RWPE2 (cell line): Measurements from ENCODE around the gene SPAG16.

ENCODE experiments used
- ATAC-seq: fragments of 200-7000 bp; cut with Tn5 transposase; 3 replicates; pipeline ENCODE4 v1.9.1; 2021; ENCODE audit warnings: low read depth
- DNase-seq: peaks from one replicate; pipeline ENCODE4 v3.0.0-alpha.2; 2020; ENCODE audit warnings: low spot score
- H3K27ac ChIP-seq: fragments of 450-650 bp; 2 replicates; pipeline ENCODE4 v1.5.1; 2017; ENCODE audit warnings: mild to moderate bottlenecking; ENCODE audit not compliant: poor library complexity, severe bottlenecking
- H3K27me3 ChIP-seq: fragments of 250-450 bp; sonication (Bioruptor Pico); 2 replicates; pipeline ENCODE4 v1.5.1; 2021; ENCODE audit warnings: mild to moderate bottlenecking, moderate library complexity; ENCODE audit not compliant: insufficient read depth, poor library complexity, severe bottlenecking
- H3K36me3 ChIP-seq: fragments of 250-450 bp; sonication (Bioruptor Pico); 2 replicates; pipeline ENCODE4 v1.5.1; 2020; ENCODE audit warnings: low read depth, mild to moderate bottlenecking, moderate library complexity
- H3K4me1 ChIP-seq: fragments of 250-450 bp; sonication (Bioruptor Pico); 2 replicates; pipeline ENCODE4 v1.5.1; 2021; ENCODE audit warnings: mild to moderate bottlenecking, moderate library complexity; ENCODE audit not compliant: insufficient read depth, poor library complexity, severe bottlenecking
- H3K4me3 ChIP-seq: fragments of 250-450 bp; sonication (Bioruptor Pico); 2 replicates; pipeline ENCODE4 v1.5.1; 2021; ENCODE audit warnings: mild to moderate bottlenecking, moderate library complexity; ENCODE audit not compliant: severe bottlenecking
- H3K9me3 ChIP-seq: fragments of 250-450 bp; sonication (Bioruptor Pico); 2 replicates; pipeline ENCODE4 v1.5.1; 2021; ENCODE audit warnings: mild to moderate bottlenecking, moderate library complexity; ENCODE audit not compliant: severe bottlenecking
- TF ChIP-seq, protein P1 (sequence below): fragments of 450-650 bp; IDR thresholded peaks from one replicate; pipeline ENCODE4 v1.5.1; 2017; ENCODE audit warnings: mild to moderate bottlenecking, moderate library complexity; ENCODE audit not compliant: poor library complexity, severe bottlenecking

The SPAG16 gene

DNA sequence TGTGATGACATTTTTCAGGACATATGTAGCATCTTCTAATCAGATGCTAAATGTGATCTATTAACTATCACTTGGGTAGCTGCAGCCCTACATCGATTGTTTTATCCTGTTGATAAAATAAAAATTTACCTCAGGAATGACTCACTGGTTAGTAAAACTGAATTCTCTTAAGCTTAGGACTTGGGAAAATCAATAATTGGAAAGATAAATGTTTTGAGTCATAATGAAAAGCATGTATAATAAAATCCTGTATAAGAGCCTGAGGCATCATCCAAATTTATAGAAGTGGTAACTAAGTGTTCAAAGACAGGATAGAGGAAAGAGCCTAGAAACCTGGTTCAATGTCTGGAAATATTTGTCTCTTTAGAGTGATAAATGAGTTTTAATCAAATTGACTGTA lies 958.5 kb downstream of the SPAG16 start:
- no peaks in the 10 kb centered on the region for H3K36me3 ChIP-seq
- H3K27me3 ChIP-seq: no peaks in the 10 kb centered on the region
- H3K9me3 ChIP-seq: no peaks in the 10 kb centered on the region
- DNase-seq (no peak), ATAC-seq (no peak)
- no peak overlapping the region for H3K4me3 ChIP-seq
- H3K27ac ChIP-seq: no peak overlapping the region
- TF ChIP-seq, protein P1, sequence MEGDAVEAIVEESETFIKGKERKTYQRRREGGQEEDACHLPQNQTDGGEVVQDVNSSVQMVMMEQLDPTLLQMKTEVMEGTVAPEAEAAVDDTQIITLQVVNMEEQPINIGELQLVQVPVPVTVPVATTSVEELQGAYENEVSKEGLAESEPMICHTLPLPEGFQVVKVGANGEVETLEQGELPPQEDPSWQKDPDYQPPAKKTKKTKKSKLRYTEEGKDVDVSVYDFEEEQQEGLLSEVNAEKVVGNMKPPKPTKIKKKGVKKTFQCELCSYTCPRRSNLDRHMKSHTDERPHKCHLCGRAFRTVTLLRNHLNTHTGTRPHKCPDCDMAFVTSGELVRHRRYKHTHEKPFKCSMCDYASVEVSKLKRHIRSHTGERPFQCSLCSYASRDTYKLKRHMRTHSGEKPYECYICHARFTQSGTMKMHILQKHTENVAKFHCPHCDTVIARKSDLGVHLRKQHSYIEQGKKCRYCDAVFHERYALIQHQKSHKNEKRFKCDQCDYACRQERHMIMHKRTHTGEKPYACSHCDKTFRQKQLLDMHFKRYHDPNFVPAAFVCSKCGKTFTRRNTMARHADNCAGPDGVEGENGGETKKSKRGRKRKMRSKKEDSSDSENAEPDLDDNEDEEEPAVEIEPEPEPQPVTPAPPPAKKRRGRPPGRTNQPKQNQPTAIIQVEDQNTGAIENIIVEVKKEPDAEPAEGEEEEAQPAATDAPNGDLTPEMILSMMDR: no peak
- no peaks in the 10 kb centered on the region for H3K4me1 ChIP-seq

DNA sequence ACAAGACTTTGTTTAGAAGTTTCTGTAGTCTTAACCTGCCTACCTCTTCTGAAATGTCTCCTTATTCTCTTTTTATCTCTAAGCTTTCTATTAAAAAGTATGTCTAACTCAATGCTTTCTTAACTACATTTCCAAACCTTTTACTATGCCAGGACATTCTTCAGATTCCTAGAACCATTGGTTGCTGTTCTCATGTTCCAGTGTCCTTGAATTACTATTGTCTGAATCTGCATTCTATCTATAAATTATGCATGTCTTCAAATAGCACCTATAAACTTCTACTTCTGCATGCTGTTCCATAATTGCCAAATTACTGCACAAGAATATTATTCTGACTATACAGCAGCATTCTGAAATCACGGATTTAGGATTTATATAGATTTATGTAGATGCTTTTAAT lies 960.6 kb downstream of the SPAG16 start:
- H3K9me3 ChIP-seq: no peaks in the 10 kb centered on the region
- no peaks in the 10 kb centered on the region for H3K27me3 ChIP-seq
- no peaks in the 10 kb centered on the region for H3K4me1 ChIP-seq
- ATAC-seq (no peak), DNase-seq (no peak)
- TF ChIP-seq, protein P1: no peak
- H3K36me3 ChIP-seq: no peaks in the 10 kb centered on the region
- H3K27ac ChIP-seq: no peak overlapping the region
- H3K4me3 ChIP-seq: no peak overlapping the region

DNA sequence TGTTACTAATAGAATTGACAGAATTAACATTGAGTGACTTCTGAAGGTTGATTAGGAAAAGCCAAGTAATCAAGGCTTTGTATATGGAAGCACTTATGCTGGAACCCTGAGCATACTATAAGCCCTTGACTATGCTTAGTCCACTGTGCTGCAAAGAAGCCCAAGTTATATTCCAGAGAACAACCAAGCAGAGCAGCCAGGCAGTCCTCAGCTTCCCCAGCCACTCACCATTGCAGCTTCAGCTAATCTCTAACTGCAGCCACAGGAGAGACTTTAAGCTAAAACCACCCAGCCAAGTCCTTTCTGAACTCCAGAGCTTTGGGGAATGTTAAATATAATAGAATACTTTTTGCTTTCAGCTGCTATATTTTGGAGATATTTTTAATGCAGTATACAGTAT lies 962.2 kb downstream of the SPAG16 start:
- Histone ChIP-seq H3K4me1 (no peaks in the 10 kb centered on the region), H3K27ac (no peak overlapping the region), H3K36me3 (no peaks in the 10 kb centered on the region), H3K9me3 (no peaks in the 10 kb centered on the region), H3K27me3 (no peaks in the 10 kb centered on the region), H3K4me3 (no peak overlapping the region)
- TF ChIP-seq, protein P1: no peak
- no peak for DNase-seq
- no peak for ATAC-seq

DNA sequence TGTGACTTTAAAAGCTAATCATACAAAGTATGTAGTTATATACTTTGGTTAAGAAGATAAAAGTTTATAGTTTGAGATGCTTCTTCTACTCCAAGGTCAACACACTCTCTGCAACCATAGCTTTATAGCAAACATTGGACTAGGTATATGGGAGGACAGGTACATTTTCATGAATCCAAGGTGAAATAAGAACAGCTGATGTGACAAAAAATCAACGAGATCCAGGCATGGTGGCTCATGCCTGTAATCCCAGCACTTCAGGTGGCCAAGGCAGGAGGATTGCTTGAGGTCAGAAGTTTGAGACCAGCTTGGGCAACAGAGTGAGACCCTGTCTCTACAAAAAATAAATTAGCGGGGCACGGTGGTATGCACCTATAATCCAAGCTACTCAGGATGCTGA lies 963.3 kb downstream of the SPAG16 start:
- no peak overlapping the region for H3K4me3 ChIP-seq
- TF ChIP-seq, protein P1: no peak
- no peaks in the 10 kb centered on the region for H3K4me1 ChIP-seq
- DNase-seq (no peak), ATAC-seq (no peak)
- H3K36me3 ChIP-seq: no peaks in the 10 kb centered on the region
- H3K27me3 ChIP-seq: no peaks in the 10 kb centered on the region
- no peaks in the 10 kb centered on the region for H3K9me3 ChIP-seq
- H3K27ac ChIP-seq: no peak overlapping the region

DNA sequence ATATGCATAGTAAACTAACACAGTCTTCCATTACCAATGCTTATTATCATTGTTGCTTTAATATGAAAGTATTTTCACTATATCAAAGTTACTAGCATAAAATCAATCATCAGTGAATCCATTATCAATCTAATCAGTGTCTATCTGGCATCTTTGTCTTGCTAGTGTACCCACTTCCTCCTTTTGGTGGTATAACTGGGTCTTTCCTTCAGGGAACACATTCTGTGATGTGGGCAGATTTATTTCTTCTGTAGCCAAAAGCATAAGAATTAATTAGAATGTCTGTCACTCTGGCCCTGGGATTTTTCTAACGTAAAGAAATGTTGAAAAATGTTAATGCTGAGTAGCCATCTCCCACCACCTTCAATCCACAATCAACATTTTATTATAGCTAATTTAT lies 970.8 kb downstream of the SPAG16 start:
- H3K9me3 ChIP-seq: no peaks in the 10 kb centered on the region
- TF ChIP-seq, protein P1: no peak
- H3K4me3 ChIP-seq: no peak overlapping the region
- no peak overlapping the region for H3K27ac ChIP-seq
- DNase-seq (no peak), ATAC-seq (no peak)
- no peaks in the 10 kb centered on the region for H3K4me1 ChIP-seq
- no peaks in the 10 kb centered on the region for H3K36me3 ChIP-seq
- no peaks in the 10 kb centered on the region for H3K27me3 ChIP-seq
